GM18498 (cell line): ENCODE results near the gene TBL1XR1.
"Not testable (repeated sequence)": the region's sequence is repeated elsewhere in the genome, so short reads cannot be mapped to it uniquely, and the experiment has no call there.

ENCODE experiments used
- ATAC-seq: cut with Tn5 transposase; IDR thresholded peaks from one replicate; pipeline ENCODE4 v1.9.1; 2021; ENCODE audit warnings: mild to moderate bottlenecking, moderate library complexity; ENCODE audit not compliant: unreplicated experiment

TBL1XR1 gene

DNA sequence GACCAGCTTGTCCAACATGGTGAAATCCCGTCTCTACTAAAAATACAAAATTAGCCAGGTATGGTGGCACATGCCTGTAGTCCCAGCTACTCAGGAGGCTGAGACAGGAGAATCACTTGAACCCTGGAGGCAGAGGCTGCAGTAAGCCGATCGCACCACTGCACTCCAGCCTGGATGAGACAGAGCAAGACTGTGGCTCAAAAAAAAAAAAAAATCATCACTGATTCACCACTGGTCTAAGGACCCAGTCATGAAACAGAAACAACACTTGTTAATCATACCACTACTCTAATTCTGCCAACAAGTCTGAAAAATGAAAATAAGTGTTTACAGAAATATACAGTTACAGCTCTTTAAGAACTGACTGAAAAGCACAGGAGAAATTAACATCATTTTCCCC is 12.7 kb downstream of the TBL1XR1 start:
- peak; percentile 91 for ATAC-seq

- ATAC-seq, result no peak
Observed at GRCh38 chr3:177182352-177182751, 14.9 kb downstream of the TBL1XR1 start.

DNA sequence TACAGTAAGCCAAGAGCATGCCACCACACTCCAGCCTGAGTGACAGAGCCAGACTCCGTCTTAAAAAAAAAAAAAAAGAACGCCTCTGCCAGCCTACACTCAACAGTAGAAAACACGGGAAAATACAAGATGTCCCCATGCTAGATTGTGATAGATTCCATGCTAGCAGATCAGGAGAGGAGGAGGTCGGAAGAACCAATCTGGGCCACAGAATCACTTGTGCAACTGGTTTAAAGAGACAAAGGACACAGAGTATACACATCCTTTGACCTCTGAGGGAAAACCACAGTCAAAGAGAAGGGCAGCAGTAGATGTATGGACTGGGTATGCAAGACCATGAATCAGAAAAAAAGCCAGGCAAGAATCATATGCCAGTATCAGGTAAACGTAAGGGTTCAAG is 15.9 kb downstream of the TBL1XR1 start:
- ATAC-seq, result no peak

GRCh38 chr3:177180506-177180905 is 16.8 kb downstream of the TBL1XR1 start:
- no peak for ATAC-seq

DNA sequence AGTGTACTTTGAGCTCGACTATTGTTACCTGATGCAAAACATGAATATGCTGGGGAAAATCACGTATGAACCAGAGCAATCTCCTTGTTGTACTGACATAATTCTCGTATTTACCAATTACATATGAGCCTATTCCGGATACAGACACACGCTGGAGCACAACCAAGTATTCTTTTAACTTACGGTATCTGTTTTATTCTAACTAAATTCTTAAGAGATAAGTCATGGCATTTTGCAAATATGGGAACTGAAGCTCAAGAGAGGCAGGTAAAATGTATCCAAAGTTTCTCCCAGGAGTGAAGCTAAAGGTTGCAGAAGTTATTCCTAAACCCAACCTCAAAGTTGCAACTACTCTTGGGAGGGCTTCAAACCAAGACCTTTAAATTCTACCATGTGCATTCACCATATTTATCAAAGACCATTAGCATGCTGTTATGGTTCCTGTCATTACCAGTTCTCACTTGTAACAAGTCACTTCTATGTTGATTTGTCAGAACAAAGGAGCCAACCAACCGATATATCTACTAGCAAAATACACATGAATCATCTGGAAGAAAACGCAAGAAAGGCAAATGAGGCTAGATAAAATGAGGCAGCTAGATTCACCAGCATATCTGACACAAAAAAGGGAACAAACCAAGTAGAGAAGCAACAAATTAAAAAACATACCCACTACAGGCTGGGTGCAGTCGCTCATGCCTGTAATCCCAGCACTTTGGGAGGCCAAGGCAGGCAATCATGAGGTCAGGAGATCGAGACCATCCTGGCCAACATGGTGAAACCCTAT is 17.8 kb downstream of the TBL1XR1 start:
- no peak for ATAC-seq

DNA sequence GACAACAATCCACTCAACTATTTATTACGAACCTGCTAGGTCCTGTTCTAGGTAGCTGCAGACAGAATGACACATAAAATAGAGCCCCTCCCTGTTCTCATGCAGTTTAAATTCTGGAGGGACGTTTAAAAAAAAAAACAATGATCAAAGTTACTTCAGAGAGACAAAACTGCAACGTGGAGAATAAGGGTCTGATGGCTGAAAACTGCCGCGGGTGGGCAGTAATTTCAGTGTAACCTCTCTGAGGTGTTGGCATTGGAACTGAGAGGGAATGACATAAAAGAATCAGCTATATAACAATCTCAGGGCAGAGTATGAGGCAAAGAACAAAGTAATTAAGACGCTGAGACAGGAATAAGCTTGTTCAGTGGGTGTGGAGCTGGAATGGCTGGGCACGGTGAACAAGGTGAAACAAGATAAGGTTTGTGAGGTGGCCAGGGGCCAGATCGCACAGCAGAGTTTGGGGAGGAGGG is 19.5 kb downstream of the TBL1XR1 start:
- ATAC-seq, result no peak

- no peak for ATAC-seq
Observed at GRCh38 chr3:177174607-177175170, 22.6 kb downstream of the TBL1XR1 start.

GRCh38 chr3:177169936-177170722 is 27.2 kb downstream of the TBL1XR1 start:
- ATAC-seq, result no peak

- ATAC-seq, result no peak
Observed at GRCh38 chr3:177168431-177168830, 28.9 kb downstream of the TBL1XR1 start.

DNA sequence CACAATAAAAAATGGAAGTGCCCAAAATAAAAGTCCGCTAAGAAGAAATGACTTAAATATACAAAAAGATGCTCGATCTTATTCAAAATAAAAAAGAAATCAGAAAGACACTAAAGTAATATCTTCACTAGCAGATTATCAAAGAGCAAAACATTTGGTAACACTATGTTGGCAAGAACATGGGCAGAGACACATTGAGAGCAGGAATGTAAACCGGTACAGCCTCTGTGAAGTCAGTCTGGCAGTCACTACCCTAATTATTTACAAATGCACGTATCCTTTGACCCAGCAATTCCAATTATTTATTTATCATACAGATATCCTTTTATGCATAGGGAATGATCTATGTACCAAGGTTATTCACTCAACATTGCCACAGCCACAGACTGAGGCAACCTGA is 34.5 kb downstream of the TBL1XR1 start:
- no peak for ATAC-seq

- not testable (repeated sequence) for ATAC-seq
Observed at GRCh38 chr3:177161603-177162002, 35.7 kb downstream of the TBL1XR1 start.

DNA sequence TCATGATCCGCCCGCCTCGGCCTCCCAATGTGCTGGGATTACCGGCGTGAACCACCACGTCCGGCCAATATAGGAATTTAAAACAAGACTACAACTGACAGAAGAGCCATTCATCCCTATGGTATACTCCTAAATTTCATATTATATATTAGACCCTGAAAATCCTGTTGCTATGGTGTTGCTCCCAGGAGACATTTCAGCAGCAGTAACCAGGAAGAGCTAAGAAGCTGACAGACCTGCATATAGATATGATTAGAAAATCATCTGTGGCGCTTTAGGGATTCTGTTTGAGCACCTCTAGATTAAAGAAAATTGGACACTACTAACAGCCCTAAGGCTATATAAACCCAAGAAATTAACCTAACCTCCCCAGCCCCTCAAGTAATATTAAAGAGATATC is 38.8 kb downstream of the TBL1XR1 start:
- no peak for ATAC-seq

DNA sequence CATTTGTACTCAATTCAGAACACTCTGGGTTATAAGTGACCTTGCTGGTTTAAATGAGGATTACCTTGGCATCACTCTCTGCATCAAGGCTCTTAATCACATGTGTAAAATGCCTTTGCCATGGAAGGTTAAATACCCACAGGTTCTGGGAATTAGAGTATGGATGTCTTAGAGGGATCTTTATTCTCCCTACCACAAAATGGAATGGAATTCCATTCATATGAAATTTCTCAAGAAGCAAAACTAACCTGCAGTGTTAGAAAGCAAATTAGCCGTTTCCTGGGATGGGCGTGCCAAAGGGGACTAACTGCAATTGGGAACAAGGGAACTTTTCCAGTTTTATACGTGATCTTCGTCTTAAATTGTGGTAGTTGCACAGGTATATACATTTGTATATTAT is 39.8 kb downstream of the TBL1XR1 start:
- ATAC-seq, result no peak

- ATAC-seq, result no peak
Observed at GRCh38 chr3:177154733-177155132, 42.5 kb downstream of the TBL1XR1 start.

DNA sequence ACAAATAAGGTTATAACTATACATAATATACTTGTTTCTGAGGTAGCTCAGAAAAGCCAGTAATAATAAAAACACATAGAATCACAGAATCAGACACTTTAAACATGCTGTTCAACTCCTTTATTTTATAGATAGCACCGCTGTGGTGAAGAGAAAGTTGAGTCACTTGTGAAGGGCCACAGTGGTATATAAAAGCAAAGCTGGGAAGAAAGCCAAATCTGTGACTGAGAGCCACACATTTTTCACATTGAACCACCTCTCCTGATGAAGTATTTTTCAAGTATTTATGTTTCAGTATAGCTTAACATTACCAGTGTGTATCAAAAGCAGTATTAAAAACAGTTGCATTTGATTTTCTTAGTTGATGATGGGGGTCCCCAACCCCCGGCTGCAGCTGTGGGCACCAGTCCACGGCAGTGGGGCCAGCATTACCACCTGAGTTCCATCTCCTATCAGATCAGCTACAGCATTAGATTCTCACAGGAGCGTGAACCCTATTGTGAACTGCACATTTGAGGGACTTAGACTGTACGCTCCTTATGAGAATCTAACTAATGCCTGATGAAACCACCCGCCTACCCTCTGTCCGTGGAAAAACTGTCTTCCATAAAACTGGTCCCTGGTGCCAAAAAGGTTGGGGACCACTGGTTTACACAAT is 46.2 kb downstream of the TBL1XR1 start:
- ATAC-seq, result peak; percentile 89

DNA sequence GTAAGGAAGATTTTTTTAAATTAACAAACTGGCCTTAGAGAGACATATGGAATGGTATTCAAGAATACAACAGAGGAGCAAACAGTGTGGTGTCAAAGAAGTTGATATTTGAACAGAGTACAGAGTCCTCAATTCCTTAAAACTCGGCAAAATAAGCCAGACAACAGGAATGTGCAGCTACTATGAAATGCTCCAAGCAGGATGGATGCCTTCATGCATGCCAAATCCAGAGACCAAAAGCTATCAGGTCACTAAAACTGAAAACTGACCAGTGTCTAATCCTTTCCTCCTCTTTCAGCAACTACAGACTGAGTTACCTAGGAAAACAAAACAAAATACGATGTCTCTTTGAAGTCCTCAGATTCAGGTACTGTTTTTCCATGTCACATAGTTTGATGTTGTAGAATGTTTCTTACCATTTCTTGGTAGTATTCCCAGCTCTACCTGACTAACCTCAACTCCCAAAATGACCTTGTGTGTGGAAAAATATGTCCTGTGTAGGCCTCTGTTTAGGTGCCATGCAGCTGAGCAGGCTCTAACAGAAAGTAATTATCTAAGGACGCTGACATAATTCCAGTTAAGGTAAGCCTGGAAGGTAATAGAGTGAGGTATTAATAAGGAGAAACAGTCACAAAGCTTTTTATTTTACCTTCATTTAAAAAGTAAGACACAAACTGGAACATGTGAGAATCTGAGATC is 46.9 kb downstream of the TBL1XR1 start:
- no peak for ATAC-seq

GRCh38 chr3:177149106-177149505 is 48.2 kb downstream of the TBL1XR1 start:
- ATAC-seq, result no peak

DNA sequence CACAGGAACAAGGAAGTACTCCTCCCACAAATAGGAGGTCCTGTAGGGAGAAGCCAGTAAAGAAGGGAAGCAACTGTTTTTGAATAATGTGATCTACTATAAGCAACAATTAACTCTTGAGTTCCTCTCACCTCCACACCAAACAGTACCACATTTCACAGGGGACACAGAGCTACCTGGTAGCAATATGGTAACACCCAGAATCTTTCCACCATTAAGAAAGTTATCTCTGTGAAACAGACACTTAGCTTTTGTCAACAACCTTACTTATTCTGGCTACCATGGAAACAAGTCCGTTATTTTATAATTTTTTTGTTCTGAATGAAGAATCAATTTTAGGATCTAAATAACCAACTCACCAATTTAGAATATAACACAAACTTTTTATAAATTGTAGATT is 49.5 kb downstream of the TBL1XR1 start:
- ATAC-seq, result no peak

DNA sequence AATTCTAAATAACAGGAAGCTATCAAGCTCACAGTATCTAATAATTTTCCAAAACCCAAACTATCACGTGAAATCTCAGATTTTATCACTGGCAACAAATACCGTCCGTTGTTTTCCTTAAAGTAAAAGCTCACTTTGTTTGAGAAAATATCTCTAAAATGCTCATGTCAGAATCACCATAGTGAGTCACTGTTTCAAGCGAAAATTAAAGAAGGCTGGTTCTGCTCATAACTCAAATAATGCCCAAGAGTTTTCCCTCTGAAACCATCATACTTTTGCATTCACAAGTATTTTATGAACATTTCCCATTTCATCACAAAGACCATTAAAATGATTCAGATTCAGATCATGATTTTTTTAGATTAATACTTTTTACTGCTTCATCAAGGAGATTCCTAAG is 50.6 kb downstream of the TBL1XR1 start:
- no peak for ATAC-seq

GRCh38 chr3:177145954-177146353 is 51.3 kb downstream of the TBL1XR1 start:
- no peak for ATAC-seq

DNA sequence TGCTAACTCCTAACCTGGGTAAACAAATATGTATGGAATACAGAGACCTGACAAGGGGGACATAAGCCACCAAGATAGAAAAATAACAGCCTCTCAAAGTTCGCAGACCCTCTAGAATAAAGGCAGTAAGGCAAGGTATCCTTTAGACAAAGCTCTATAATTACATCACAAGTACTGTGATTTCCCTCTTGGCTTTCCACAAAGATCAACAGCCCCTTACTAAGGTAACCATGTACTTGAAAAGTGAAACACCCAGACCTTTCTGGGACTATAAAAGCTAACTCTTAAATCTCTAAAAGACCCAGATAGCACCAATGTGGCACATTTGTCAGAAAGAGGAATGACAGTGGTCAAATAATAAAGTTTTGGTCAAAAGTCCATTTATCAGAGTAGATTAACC is 51.9 kb downstream of the TBL1XR1 start:
- peak; percentile 27 for ATAC-seq
